OCI-LY1 (cell line): ENCODE results near the gene ARMC7.

ENCODE experiments used
- H2AFZ ChIP-seq: fragments of 200-600 bp; sonication (generic), shearing (Covaris generic); 2 replicates; pipeline ENCODE4 v1.6.0; 2014; ENCODE audit warnings: antibody characterized with exemption, mild to moderate bottlenecking, low read length
- H3F3A ChIP-seq: fragments of 200-600 bp; sonication (generic), shearing (Covaris generic); 2 replicates; pipeline ENCODE4 v1.6.0; 2014; ENCODE audit warnings: mild to moderate bottlenecking, antibody characterized with exemption, low read length, moderate library complexity; ENCODE audit not compliant: insufficient read depth
- H3K27ac ChIP-seq: fragments of 200-600 bp; sonication (generic); 2 replicates; pipeline ENCODE4 v1.5.1; 2014; ENCODE audit warnings: low read length, mixed run types, mild to moderate bottlenecking, low read depth; ENCODE audit not compliant: poor library complexity, severe bottlenecking
- H3K27me3 ChIP-seq: fragments of 200-600 bp; sonication (generic); 2 replicates; pipeline ENCODE4 v1.6.0; 2014; ENCODE audit warnings: antibody characterized with exemption, mild to moderate bottlenecking, low read length, moderate library complexity; ENCODE audit not compliant: insufficient read depth
- H3K36me3 ChIP-seq: fragments of 200-600 bp; sonication (generic); 2 replicates; pipeline ENCODE4 v1.6.1; 2014; ENCODE audit warnings: mild to moderate bottlenecking, antibody characterized with exemption, low read length, moderate library complexity, mixed read lengths; ENCODE audit not compliant: insufficient read depth
- H3K4me1 ChIP-seq: fragments of 200-600 bp; sonication (generic); 2 replicates; pipeline ENCODE4 v1.5.1; 2014; ENCODE audit warnings: mild to moderate bottlenecking, low read length, moderate library complexity; ENCODE audit not compliant: insufficient read depth, severe bottlenecking
- H3K4me2 ChIP-seq: fragments of 200-600 bp; sonication (generic), shearing (Covaris generic); 2 replicates; pipeline ENCODE4 v1.6.1; 2014; ENCODE audit warnings: low read length
- H3K4me3 ChIP-seq: fragments of 200-600 bp; sonication (generic); 2 replicates; pipeline ENCODE4 v1.5.1; 2014; ENCODE audit warnings: low read length, low read depth, mild to moderate bottlenecking, mixed read lengths; ENCODE audit not compliant: poor library complexity, severe bottlenecking
- H3K79me2 ChIP-seq: fragments of 200-600 bp; shearing (Covaris generic); 2 replicates; pipeline ENCODE4 v1.6.1; 2016; ENCODE audit warnings: mixed run types, low read length, mixed read lengths; ENCODE audit not compliant: insufficient read depth
- H3K9ac ChIP-seq: fragments of 200-600 bp; sonication (generic), shearing (Covaris generic); 2 replicates; pipeline ENCODE4 v1.6.1; 2014; ENCODE audit warnings: mild to moderate bottlenecking, low read length, mixed read lengths
- H3K9me2 ChIP-seq: fragments of 200-600 bp; sonication (generic), shearing (Covaris generic); 2 replicates; pipeline ENCODE4 v1.6.1; 2014; ENCODE audit warnings: low read depth, mild to moderate bottlenecking, low read length, mixed read lengths
- H3K9me3 ChIP-seq: fragments of 200-600 bp; shearing (Covaris generic); 2 replicates; pipeline ENCODE4 v1.6.1; 2014; ENCODE audit warnings: low read length, mixed read lengths
- H4K20me1 ChIP-seq: fragments of 200-600 bp; sonication (generic), shearing (Covaris generic); 2 replicates; pipeline ENCODE4 v1.6.0; 2016; ENCODE audit warnings: mild to moderate bottlenecking, low read length; ENCODE audit not compliant: insufficient read depth
- EZH2 ChIP-seq: fragments of 200-600 bp; sonication (generic), shearing (Covaris generic); IDR thresholded peaks from 2 replicates; pipeline ENCODE4 v1.8.0; 2017; ENCODE audit warnings: borderline replicate concordance, mixed run types, mild to moderate bottlenecking, antibody characterized with exemption, low read length, moderate library complexity, mixed read lengths
- TF ChIP-seq, protein P1 (sequence below): fragments of 200-600 bp; sonication (generic), shearing (Covaris generic); IDR thresholded peaks from 2 replicates; pipeline ENCODE4 v1.5.1; 2017; ENCODE audit warnings: mild to moderate bottlenecking, antibody characterized with exemption, low read length, moderate library complexity, mixed read lengths

The ARMC7 gene

GRCh38 chr17:75065562-75066151, 44.1 kb upstream of the ARMC7 start:
- Histone ChIP-seq H3K27me3 (no peaks in the 10 kb centered on the region), H3K79me2 (no peaks in the 10 kb centered on the region), H3K27ac (no peak overlapping the region), H4K20me1 (no peaks in the 10 kb centered on the region), H3K9me3 (no peaks in the 10 kb centered on the region), H3K4me2 (no peak overlapping the region), H3K9me2 (no peaks in the 10 kb centered on the region), H3K9ac (no peak overlapping the region), H3K36me3 (peaks cover 22% of the 10 kb centered on the region), H2AFZ (no peak overlapping the region), H3K4me3 (no peak overlapping the region), H3K4me1 (no peaks in the 10 kb centered on the region), H3F3A (no peaks in the 10 kb centered on the region)
- no peak for TF ChIP-seq EZH2
- TF ChIP-seq, protein P1, sequence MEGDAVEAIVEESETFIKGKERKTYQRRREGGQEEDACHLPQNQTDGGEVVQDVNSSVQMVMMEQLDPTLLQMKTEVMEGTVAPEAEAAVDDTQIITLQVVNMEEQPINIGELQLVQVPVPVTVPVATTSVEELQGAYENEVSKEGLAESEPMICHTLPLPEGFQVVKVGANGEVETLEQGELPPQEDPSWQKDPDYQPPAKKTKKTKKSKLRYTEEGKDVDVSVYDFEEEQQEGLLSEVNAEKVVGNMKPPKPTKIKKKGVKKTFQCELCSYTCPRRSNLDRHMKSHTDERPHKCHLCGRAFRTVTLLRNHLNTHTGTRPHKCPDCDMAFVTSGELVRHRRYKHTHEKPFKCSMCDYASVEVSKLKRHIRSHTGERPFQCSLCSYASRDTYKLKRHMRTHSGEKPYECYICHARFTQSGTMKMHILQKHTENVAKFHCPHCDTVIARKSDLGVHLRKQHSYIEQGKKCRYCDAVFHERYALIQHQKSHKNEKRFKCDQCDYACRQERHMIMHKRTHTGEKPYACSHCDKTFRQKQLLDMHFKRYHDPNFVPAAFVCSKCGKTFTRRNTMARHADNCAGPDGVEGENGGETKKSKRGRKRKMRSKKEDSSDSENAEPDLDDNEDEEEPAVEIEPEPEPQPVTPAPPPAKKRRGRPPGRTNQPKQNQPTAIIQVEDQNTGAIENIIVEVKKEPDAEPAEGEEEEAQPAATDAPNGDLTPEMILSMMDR: no peak

GRCh38 chr17:75067856-75068255, 41.9 kb upstream of the ARMC7 start:
- TF ChIP-seq, protein P1: no peak
- TF ChIP-seq EZH2: no peak
- no peak overlapping the region for H3K27ac ChIP-seq
- no peak overlapping the region for H3K9ac ChIP-seq
- H3K36me3 ChIP-seq: peaks cover 8% of the 10 kb centered on the region
- no peaks in the 10 kb centered on the region for H3K79me2 ChIP-seq
- no peak overlapping the region for H2AFZ ChIP-seq
- H4K20me1 ChIP-seq: no peaks in the 10 kb centered on the region
- H3K4me2 ChIP-seq: no peak overlapping the region
- H3K4me1 ChIP-seq: no peaks in the 10 kb centered on the region
- H3K9me3 ChIP-seq: no peaks in the 10 kb centered on the region
- H3K9me2 ChIP-seq: no peaks in the 10 kb centered on the region
- no peaks in the 10 kb centered on the region for H3F3A ChIP-seq
- H3K4me3 ChIP-seq: no peak overlapping the region
- no peaks in the 10 kb centered on the region for H3K27me3 ChIP-seq

GRCh38 chr17:75068750-75069149, 41.0 kb upstream of the ARMC7 start:
- Histone ChIP-seq H2AFZ (no peak overlapping the region), H3K9me3 (no peaks in the 10 kb centered on the region), H3K27ac (no peak overlapping the region), H3F3A (no peaks in the 10 kb centered on the region), H3K4me2 (no peak overlapping the region), H3K4me3 (no peak overlapping the region), H4K20me1 (no peaks in the 10 kb centered on the region), H3K27me3 (0 out of 2 replicates have a peak, but pooled peaks cover 2% of the 10 kb centered on the region), H3K9me2 (no peaks in the 10 kb centered on the region), H3K36me3 (peaks cover 6% of the 10 kb centered on the region), H3K4me1 (no peaks in the 10 kb centered on the region), H3K79me2 (no peaks in the 10 kb centered on the region), H3K9ac (no peak overlapping the region)
- TF ChIP-seq, protein P1: no peak
- no peak for TF ChIP-seq EZH2
